ENCODE results near the gene OOSP2. TPM values are rescaled to one million over a fixed set of nuclear protein-coding genes. Genes with fewer than 3 reads are reported as not detected.

The OOSP2 gene
- total RNA-seq, 3 donors from 2014 or later (not counting 1 experiment from before 2014, with no cell fraction given), result not detected

DNA sequence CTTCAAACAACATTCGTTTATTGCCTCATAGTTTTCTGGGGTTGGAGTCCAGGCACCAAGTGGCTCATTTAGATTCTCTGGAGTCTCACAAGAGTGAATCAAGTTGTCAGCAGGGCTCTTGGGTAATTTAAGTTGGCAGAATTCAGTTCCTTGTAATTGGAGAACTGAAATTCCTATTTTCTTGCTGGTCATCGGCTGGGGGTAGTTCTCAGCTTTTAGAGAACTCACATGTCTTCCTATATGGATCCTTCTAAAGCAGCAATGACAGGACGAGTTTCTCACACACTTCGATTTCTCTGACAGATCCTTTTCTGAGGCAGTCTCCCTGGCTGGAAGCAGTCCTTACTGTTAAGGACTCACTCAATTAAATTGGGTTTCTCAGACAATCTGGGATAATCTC, 40.5 kb upstream of the OOSP2 start:
- peaks cover 2% of the 10 kb centered on the region for H3K36me3 Mint-ChIP-seq
- H3K9me3 Mint-ChIP-seq, result peaks cover 0 to 5% of the 10 kb centered on the region in 2 donors
- TF ChIP-seq, protein P1, sequence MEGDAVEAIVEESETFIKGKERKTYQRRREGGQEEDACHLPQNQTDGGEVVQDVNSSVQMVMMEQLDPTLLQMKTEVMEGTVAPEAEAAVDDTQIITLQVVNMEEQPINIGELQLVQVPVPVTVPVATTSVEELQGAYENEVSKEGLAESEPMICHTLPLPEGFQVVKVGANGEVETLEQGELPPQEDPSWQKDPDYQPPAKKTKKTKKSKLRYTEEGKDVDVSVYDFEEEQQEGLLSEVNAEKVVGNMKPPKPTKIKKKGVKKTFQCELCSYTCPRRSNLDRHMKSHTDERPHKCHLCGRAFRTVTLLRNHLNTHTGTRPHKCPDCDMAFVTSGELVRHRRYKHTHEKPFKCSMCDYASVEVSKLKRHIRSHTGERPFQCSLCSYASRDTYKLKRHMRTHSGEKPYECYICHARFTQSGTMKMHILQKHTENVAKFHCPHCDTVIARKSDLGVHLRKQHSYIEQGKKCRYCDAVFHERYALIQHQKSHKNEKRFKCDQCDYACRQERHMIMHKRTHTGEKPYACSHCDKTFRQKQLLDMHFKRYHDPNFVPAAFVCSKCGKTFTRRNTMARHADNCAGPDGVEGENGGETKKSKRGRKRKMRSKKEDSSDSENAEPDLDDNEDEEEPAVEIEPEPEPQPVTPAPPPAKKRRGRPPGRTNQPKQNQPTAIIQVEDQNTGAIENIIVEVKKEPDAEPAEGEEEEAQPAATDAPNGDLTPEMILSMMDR (IDR thresholded peaks at IDR 0.05), result no peak
- H3K4me3 ChIP-seq (ENCODE audit: low read length), result no peak overlapping the region
- no peak for ATAC-seq
- H3K27me3 Mint-ChIP-seq (ENCODE audit: low read depth in 2 of 2), result peaks cover 12 to 25% of the 10 kb centered on the region in 2 donors
- H3K4me3 Mint-ChIP-seq, result no peak overlapping the region
- no peaks in the 10 kb centered on the region for H3K4me1 Mint-ChIP-seq
- H3K9me3 ChIP-seq (ENCODE audit: control insufficient read depth, insufficient read depth, low read length), result no peaks in the 10 kb centered on the region
- intact Hi-C loops (cut with micrococcal nuclease), result no loop called here
- no peaks in the 10 kb centered on the region for H3K27me3 ChIP-seq (ENCODE audit: control insufficient read depth, insufficient read depth, low read length)
- DNase-seq, result no peak
- no peak overlapping the region for H3K27ac Mint-ChIP-seq
- H3K4me1 ChIP-seq (ENCODE audit: control insufficient read depth, insufficient read depth, low read length), result no peaks in the 10 kb centered on the region
- H3K36me3 ChIP-seq (ENCODE audit: control insufficient read depth, insufficient read depth, low read length), result no peaks in the 10 kb centered on the region
- no peak overlapping the region for H3K27ac ChIP-seq (ENCODE audit: low read length)
- WGBS (ENCODE audit: insufficient coverage), result 82% methylated on average over 4 of the region's 4 CpGs

DNA sequence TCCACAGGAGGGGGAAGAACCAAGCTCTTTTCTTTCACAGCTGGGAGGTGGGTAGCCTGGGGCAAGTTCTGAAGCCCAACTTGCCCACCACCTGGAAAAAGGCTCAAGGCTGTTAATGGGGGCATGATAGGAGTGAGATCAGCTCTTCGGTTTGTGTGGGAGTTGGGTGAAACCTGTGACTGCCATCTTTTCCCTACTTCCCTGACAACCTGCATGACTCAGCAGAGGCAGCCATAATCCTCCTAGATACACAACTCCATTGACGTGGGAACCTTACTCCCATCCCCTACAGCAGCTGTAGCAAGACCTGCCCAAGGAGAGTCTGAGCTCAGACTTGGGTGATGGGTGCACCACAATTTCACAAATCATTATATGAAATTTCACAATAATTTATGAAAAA, 36.5 kb upstream of the OOSP2 start:
- no peak for DNase-seq
- no peaks in the 10 kb centered on the region for H3K36me3 ChIP-seq (ENCODE audit: control insufficient read depth, insufficient read depth, low read length)
- intact Hi-C loops (cut with micrococcal nuclease), result no loop called here
- no peaks in the 10 kb centered on the region for H3K4me1 ChIP-seq (ENCODE audit: control insufficient read depth, insufficient read depth, low read length)
- Mint-ChIP-seq H3K9me3 (peaks cover 0 to 2% of the 10 kb centered on the region in 2 donors), H3K4me3 (no peak overlapping the region), H3K4me1 (no peaks in the 10 kb centered on the region), H3K27ac (no peak overlapping the region), H3K27me3 (ENCODE audit: low read depth in 2 of 2) (peaks cover 7 to 12% of the 10 kb centered on the region in 2 donors), H3K36me3 (no peaks in the 10 kb centered on the region)
- TF ChIP-seq, protein P1 (IDR thresholded peaks at IDR 0.05), result no peak
- no peak overlapping the region for H3K4me3 ChIP-seq (ENCODE audit: low read length)
- WGBS (ENCODE audit: insufficient coverage), result 83% methylated on average over 1 of the region's 2 CpGs
- ATAC-seq, result no peak
- H3K27me3 ChIP-seq (ENCODE audit: control insufficient read depth, insufficient read depth, low read length), result no peaks in the 10 kb centered on the region
- no peak overlapping the region for H3K27ac ChIP-seq (ENCODE audit: low read length)
- H3K9me3 ChIP-seq (ENCODE audit: control insufficient read depth, insufficient read depth, low read length), result no peaks in the 10 kb centered on the region

DNA sequence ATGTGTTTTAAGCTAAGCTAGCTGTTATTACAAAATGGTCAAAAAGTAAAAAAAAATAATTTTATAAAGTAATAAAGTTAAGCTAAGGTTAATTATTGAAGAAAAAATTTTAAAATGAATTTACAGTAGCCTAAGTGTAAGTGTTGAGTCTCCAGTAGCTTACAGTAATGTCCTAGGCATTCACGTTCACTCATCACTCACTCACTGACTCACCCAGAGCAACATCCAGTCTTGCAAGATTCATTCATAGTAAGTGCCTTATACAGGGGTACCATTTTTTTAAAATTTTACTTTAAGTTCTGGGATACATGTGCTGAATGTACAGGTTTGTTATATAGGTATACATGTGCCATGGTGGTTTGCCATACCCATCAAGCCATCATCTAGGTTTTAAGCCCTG, 34.8 kb upstream of the OOSP2 start:
- Histone ChIP-seq H3K27ac (ENCODE audit: low read length) (no peak overlapping the region), H3K9me3 (ENCODE audit: control insufficient read depth, insufficient read depth, low read length) (no peaks in the 10 kb centered on the region), H3K4me1 (ENCODE audit: control insufficient read depth, insufficient read depth, low read length) (no peaks in the 10 kb centered on the region), H3K36me3 (ENCODE audit: control insufficient read depth, insufficient read depth, low read length) (no peaks in the 10 kb centered on the region), H3K4me3 (ENCODE audit: low read length) (no peak overlapping the region), H3K27me3 (ENCODE audit: control insufficient read depth, insufficient read depth, low read length) (no peaks in the 10 kb centered on the region)
- H3K27ac Mint-ChIP-seq, result no peak overlapping the region
- no peak for DNase-seq
- H3K36me3 Mint-ChIP-seq, result no peaks in the 10 kb centered on the region
- intact Hi-C loops (cut with micrococcal nuclease), result no loop called here
- H3K27me3 Mint-ChIP-seq (ENCODE audit: low read depth in 2 of 2), result peaks cover 7 to 12% of the 10 kb centered on the region in 2 donors
- peaks cover 0 to 4% of the 10 kb centered on the region in 2 donors for H3K9me3 Mint-ChIP-seq
- H3K4me1 Mint-ChIP-seq, result no peaks in the 10 kb centered on the region
- no peak for ATAC-seq
- H3K4me3 Mint-ChIP-seq, result no peak overlapping the region
- TF ChIP-seq, protein P1 (IDR thresholded peaks at IDR 0.05), result no peak
- 100% methylated on average over 1 of the region's 1 CpG for WGBS (ENCODE audit: insufficient coverage)

DNA sequence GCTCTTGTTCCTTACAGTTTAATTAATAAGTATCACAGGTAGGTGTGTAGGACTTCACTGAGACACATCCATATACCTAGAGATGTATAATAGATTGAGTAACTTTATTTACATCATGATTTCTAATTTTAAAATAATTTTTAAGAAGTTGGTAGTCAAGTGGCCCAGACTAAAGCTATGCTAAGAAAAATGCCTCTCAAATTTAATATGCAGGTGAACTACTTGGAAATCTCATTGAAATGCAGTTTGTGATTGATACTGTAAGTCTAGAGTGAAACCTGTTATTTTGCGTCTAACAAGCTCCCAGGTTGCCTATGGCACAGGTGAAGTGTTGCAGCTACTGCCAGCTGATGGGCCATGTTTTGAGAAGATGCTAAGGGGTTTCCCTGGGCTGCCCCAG, 23.3 kb upstream of the OOSP2 start, which contains the start of gene OOSP4B:
Gene OOSP4B (plus strand): TSS at position 301 of the 400 bp plus-strand sequence.
- Histone ChIP-seq H3K36me3 (ENCODE audit: control insufficient read depth, insufficient read depth, low read length) (no peaks in the 10 kb centered on the region), H3K9me3 (ENCODE audit: control insufficient read depth, insufficient read depth, low read length) (no peaks in the 10 kb centered on the region), H3K27me3 (ENCODE audit: control insufficient read depth, insufficient read depth, low read length) (no peaks in the 10 kb centered on the region), H3K27ac (ENCODE audit: low read length) (no peak within 1 kb of the TSS), H3K4me3 (ENCODE audit: low read length) (no peak within 1 kb of the TSS), H3K4me1 (ENCODE audit: control insufficient read depth, insufficient read depth, low read length) (no peaks in the 10 kb centered on the region)
- no peaks in the 10 kb centered on the region for H3K36me3 Mint-ChIP-seq
- peaks cover 3 to 7% of the 10 kb centered on the region in 2 donors for H3K27me3 Mint-ChIP-seq (ENCODE audit: low read depth in 2 of 2)
- WGBS (ENCODE audit: insufficient coverage), result 86% methylated on average over 1 of the region's 1 CpG
- DNase-seq, result no peak
- no peak within 1 kb of the TSS for H3K4me3 Mint-ChIP-seq
- no peaks in the 10 kb centered on the region for H3K4me1 Mint-ChIP-seq
- ATAC-seq, result no peak
- H3K9me3 Mint-ChIP-seq, result peaks cover 0 to 2% of the 10 kb centered on the region in 2 donors
- intact Hi-C loops (cut with micrococcal nuclease), result no loop called here
- no peak within 1 kb of the TSS for H3K27ac Mint-ChIP-seq
- TF ChIP-seq, protein P1 (IDR thresholded peaks at IDR 0.05), result no peak
